NCI-H2029 treated with DMSO at 0.1 percent for 48 hours (cell line): Measurements from ENCODE around the gene IGLL5.

Experiments used
- DNase-seq: peaks from one replicate; lab custom pipeline; 2025; lab: John Stamatoyannopoulos, UW

IGLL5 gene

DNA sequence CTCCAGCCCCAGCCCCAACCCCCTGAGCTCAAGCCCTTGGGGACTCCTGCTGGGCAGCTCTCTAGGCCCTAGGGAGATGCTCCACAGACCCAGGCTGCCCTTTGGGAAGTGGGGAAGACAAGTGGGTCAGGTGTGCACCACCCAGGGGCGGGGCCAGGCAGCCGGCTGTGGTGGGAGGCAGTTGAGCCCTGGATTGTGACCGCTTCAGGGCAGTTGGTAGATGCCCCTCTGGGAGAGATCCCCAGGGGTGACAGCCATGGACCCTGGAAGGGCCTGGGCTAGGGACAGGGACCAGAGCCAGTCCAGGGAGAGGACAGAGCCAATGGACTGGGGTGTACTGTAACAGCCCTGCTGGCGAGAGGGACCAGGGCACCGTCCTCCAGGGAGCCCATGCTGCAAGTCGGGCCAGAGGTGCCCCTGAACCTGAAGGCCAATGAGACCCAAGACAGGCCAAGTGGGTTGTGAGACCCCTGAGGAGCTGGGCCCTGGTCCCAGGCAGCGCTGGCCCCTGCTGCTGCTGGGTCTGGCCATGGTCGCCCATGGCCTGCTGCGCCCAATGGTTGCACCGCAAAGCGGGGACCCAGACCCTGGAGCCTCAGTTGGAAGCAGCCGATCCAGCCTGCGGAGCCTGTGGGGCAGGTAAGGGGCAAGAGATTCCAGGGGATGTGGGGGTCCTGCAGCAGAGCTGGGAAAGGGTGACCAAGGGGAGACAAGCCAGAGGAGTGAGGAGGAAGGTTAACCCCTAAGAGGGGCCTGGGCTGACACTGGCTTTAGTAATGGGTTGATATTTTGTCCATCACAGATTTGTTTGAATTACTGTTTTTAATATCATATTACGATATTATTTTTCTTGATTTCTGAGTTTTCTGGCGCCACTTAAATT lies at the start of gene IGLL5:
Gene IGLL5, plus strand, starts transcription at position 196 of the 883 bp plus-strand sequence. Its CDS starts 238 bp downstream, at position 434.
- DNase-seq, result no peak

DNA sequence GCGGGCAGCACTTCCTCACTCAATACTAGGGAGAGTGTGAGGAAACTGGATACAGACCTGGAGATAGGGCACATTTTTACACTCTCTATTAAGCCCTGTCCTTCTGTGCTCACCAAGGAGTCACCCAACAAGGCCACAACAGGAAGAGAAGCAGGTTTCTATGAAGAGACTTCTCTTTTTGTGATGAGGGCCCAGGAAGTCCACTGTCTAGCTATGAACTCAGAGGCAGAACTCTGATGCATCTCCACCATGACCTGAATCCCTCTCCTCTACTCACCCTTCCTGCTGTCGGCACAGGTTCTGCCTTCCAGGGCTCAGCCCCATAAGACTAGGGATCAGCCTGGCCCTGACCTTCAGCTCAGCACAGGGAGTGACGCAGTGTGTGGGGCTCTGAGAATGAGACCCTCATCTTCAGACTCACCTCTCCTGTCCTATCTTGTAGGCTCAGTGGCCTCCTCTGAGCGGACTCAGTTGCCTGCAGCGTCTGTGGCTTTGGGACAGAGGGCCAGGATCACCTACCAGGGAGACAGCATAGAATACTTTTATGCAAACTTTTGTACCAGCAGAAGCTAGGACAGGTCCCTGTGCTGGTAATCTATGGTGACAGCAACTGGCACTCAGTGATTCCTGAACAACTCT lies 49.3 kb upstream of the IGLL5 start:
- no peak for DNase-seq

DNA sequence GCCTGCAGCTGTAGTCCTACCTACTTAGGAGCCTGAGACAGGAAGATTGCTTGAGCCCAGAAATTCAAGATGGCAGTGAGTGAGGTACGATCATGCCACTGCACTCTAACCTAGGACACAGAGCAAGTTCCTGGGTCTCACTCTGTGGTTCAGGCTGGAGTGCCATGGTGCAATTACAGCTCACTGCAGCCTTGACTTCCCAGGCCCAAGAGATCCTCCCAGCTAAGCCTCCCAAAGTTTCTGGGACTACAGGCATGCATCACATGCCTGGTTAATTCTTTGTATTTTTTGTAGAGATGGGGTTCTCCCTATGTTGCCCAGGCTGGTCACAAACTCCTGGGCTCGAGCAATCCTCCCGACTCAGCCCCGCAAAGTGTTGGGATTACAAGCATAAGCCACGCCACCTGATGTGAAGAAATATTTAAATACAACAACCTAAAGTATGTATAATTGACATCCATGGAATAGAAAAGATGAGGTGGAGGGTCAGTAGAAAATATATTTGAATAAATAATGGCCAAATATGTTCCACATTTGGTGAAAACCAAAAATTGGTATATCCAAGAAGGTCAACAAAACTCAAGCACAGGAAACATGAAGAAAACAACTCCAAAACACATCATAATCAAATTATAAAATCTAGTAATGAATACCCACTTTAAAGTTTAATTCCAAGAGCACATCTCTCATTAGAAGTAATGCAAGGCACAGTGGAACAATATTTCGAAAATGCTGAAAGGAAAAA lies 47.9 kb upstream of the IGLL5 start:
- DNase-seq, result no peak

GRCh38 chr22:22840780-22841179 lies 46.8 kb upstream of the IGLL5 start:
- DNase-seq, result no peak

DNA sequence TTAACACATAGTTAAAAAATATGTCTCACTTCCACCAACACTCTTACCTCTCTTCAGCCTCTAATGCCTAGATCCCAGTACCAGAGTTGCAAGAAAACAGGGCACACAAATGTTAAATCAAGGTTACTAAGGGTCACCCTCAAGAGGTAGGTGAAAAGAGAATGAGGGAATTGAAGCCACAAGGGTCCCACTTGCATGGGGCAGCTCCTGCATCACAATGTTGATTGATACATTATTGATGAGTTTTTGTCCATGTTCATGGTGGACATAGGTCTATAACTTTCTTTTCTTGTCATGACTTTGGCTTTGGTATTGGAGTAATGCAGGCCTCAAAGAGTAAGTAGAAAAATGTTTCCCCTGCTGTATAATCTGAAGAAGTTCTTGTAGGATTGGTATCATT lies 46.0 kb upstream of the IGLL5 start:
- DNase-seq, result no peak

GRCh38 chr22:22842085-22842484 lies 45.5 kb upstream of the IGLL5 start:
- no peak for DNase-seq

DNA sequence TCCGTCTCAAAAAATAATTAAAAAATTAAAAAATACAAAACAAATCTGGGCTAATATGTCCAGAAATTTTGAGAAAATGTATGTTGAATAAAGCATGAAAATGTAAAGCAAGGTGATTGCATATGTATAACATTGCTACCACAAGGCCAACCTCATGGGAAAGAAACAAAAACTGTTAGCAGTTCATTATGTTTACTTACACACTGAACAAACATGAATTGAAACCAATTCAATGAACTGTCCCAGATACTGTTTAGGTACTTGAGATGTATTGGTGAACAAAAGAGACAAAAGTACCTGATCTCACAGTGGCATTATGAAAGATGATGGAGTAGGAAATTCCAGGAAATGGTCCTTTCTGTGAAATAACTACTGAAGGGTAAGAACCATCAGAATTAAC lies 43.8 kb upstream of the IGLL5 start:
- DNase-seq, result peak; percentile 53

DNA sequence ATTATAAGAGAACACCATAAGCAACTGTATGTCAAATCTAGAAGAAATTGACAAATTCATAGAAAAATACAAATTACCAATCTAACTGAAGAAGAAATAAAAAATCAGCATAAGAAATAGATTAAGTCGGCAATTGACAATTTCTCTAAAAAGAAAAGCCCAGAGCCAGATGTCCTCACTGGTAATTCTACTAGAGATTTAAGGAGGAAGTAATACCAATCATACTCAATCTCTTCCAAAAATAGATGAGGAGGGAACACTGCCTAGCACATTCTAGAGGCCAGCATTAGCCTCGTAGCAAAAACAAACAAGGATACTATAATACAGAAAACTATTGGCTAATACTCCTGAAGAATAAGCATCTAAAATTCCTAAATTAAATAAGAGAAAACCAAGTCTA lies 40.4 kb upstream of the IGLL5 start:
- no peak for DNase-seq

- DNase-seq, result no peak
Measured at GRCh38 chr22:22848364-22848866, 39.2 kb upstream of the IGLL5 start.

GRCh38 chr22:22849640-22850610 lies 37.7 kb upstream of the IGLL5 start:
- no peak for DNase-seq

DNA sequence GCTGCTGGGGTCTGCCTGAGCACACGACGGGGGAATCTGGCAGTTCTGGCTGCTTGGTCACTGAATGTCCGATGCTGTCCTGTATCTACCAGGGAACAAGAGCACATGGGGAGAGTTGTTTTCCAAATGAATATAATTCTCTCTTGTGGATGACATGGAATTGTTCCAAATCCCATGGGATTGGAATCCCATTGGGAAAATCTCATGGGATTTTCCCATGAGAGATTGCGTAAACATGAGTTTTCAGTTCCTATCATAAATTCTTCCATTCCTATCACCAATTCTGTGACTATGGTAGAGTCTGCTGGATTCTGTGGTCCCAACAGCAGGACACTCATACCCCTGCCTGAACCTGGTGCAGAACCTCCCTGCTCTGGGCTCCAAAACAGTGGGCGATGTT lies 35.6 kb upstream of the IGLL5 start:
- no peak for DNase-seq

GRCh38 chr22:22853713-22854112 lies 33.9 kb upstream of the IGLL5 start:
- no peak for DNase-seq

GRCh38 chr22:22854466-22854865 lies 33.1 kb upstream of the IGLL5 start:
- DNase-seq, result no peak

DNA sequence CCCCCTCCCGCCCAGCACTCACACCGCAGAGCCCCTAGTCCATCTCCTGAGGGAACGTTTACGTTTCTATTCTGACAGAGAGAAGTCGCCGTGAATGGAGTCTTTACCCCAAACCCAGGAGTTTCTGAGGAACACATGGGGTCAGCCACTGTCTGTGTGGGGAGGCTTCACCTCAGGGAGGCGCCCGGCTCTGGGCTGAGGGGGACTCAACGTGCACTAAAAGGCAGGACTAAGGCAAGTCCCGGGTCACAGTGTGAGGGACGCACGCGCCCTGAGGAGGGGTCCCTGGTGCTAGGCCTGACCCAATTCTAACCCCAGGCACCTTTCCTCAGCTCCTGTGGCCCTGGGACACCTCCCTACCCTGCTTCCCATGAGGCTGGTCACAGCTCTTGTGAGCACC lies 32.5 kb upstream of the IGLL5 start:
- no peak for DNase-seq

- no peak for DNase-seq
Measured at GRCh38 chr22:22855617-22856308, 31.9 kb upstream of the IGLL5 start.

GRCh38 chr22:22856364-22856763 lies 31.3 kb upstream of the IGLL5 start:
- no peak for DNase-seq

GRCh38 chr22:22856885-22857606 lies 30.6 kb upstream of the IGLL5 start:
- DNase-seq, result no peak

DNA sequence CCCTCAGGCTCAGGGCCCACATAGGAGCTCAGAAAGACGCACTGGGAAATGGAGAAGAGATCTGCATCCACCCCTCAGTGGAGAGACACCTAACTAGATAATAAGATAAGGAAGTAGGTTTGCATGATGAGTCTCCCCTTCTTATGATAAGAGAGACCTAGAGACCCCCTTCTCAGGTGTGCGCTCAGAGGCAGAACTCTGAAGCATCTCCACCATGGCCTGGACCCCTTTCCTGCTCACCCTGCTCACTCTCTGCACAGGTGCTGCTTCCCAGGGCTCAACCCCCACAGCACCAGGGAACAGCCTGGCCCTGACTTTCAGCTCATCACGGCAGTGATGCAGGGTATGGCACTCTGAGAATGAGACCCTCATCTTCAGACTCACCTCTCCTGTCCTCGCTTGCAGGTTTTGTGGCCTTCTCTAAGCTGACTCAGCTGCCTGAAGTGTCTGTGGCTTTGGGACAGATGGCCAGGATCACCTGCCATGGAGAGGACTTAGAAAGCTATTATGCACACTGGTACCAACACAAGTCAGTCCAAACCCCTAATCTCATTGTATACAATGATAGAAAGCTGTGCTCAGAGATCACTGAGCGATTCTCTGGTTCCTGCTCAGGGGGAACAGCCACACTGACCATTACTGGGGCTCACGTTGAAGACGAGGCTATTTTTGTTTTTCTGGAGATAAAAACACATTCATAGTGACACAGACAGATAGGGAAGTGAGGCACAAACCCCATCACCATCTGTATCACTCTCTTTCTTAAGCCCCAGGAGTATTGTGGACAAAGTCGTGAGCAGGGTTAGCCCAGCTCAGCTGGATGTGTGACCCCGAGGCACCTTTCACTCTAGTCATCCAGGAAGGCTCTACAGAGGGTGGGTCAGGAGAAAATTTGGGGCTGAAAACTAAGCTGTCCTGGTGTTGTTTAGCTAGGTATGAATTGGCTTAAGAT lies 29.7 kb upstream of the IGLL5 start:
- DNase-seq, result no peak

DNA sequence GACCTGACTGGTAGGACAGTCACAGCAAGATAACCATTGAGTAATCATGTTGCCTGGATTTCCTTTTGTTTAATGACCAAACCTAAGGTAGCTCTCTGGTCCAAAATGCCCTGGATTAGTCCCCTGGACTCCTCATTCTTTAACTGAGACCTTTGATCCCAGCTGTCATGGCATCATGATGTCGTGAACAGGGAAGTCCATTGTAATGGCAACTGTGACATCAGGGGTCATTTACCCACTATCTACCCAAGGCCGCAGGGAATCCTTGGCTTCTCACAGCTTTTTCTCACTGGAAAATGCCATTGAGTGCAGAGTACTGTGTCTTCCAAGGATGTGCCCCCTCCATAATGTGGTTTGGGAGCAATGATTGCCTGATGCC lies 29.1 kb upstream of the IGLL5 start:
- DNase-seq, result no peak
